ENCODE data around the gene UVSSA.
"Not testable (repeated sequence)": the region's sequence is repeated elsewhere in the genome, so short reads cannot be mapped to it uniquely, and the experiment has no call there.

Gene UVSSA

DNA sequence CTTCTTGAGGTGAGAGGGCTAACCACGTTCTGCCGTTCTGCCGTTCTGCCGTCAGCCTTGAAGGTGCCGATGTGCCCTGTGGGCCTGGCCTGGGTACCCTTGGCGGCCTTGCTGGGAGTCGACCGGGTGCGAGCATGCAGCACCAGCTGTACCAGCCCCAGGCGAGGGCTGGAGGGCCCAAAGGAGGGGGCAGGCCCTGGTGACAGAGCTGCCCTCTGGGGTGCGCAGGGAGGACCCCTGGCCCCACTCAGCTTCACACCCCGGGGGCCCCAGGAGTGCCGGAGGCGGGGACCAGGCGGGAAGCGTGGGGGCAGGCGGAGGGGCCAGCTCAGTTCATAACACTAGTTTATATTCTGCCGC, 22.1 kb downstream of the UVSSA start:
- peaks cover 4% of the 10 kb centered on the region for H3K4me1 ChIP-seq (ENCODE audit: insufficient read depth, insufficient read length)
- H3K36me3 ChIP-seq (ENCODE audit: insufficient read depth, insufficient read length, low read length) = peaks cover 73% of the 10 kb centered on the region
- H3K4me3 ChIP-seq (ENCODE audit: insufficient read length, low read depth) = no peak overlapping the region
- H3K9me3 ChIP-seq (ENCODE audit: insufficient read depth, low read length) = no peaks in the 10 kb centered on the region
- H3K9ac ChIP-seq (ENCODE audit: insufficient read length, low read depth) = no peak overlapping the region
- DNase-seq (ENCODE audit: low read depth, low spot score) = no peak
- H3K27me3 ChIP-seq (ENCODE audit: insufficient read depth, insufficient read length) = no peaks in the 10 kb centered on the region
- no peak for TF ChIP-seq ZNF274 (IDR thresholded peaks at IDR 0.05; ENCODE audit: low read depth, low read length)
- no peak for TF ChIP-seq YY1 (IDR thresholded peaks at IDR 0.05; ENCODE audit: insufficient read depth, insufficient read length)
- no peak for TF ChIP-seq SUZ12 (IDR thresholded peaks at IDR 0.05; ENCODE audit: extremely low read depth, insufficient read depth, insufficient read length)

DNA sequence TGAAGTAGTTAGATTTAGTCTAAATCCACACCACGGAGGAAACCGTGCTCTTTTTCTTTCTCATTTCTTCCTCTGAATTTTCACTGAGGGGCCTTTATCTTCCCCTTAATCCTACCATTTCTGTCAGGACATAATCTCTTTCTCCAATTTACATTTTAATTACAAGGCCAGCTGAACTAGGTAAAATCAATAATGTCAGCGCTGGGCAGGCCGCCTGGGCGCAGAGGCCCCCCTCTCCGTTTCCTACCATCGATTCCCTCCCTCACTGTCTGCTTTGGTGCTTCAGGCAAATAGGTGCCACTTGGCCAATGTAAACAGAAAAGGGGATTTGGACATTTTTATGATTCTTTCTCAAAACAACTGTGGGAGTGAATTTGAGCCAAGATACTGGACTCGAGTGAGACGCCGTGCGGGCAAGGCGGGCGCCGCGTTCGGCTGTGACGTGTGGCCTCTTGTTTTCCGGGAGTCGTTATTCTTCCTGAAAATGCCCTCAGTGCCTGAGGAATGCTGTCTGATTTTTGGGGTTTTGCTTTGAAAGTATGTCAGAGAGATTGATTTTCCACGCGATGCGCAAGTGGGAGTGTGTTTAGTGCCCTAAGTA, 22.6 kb downstream of the UVSSA start:
- Histone ChIP-seq H3K27me3 (ENCODE audit: insufficient read depth, insufficient read length) (no peaks in the 10 kb centered on the region), H3K9me3 (ENCODE audit: insufficient read depth, low read length) (no peaks in the 10 kb centered on the region), H3K36me3 (ENCODE audit: insufficient read depth, insufficient read length, low read length) (peaks cover 72% of the 10 kb centered on the region), H3K4me1 (ENCODE audit: insufficient read depth, insufficient read length) (peaks cover 4% of the 10 kb centered on the region), H3K4me3 (ENCODE audit: insufficient read length, low read depth) (no peak overlapping the region), H3K9ac (ENCODE audit: insufficient read length, low read depth) (no peak overlapping the region)
- TF ChIP-seq ZNF274 (IDR thresholded peaks at IDR 0.05; ENCODE audit: low read depth, low read length) = no peak
- TF ChIP-seq YY1 (IDR thresholded peaks at IDR 0.05; ENCODE audit: insufficient read depth, insufficient read length) = no peak
- no peak for TF ChIP-seq SUZ12 (IDR thresholded peaks at IDR 0.05; ENCODE audit: extremely low read depth, insufficient read depth, insufficient read length)
- no peak for DNase-seq (ENCODE audit: low read depth, low spot score)

DNA sequence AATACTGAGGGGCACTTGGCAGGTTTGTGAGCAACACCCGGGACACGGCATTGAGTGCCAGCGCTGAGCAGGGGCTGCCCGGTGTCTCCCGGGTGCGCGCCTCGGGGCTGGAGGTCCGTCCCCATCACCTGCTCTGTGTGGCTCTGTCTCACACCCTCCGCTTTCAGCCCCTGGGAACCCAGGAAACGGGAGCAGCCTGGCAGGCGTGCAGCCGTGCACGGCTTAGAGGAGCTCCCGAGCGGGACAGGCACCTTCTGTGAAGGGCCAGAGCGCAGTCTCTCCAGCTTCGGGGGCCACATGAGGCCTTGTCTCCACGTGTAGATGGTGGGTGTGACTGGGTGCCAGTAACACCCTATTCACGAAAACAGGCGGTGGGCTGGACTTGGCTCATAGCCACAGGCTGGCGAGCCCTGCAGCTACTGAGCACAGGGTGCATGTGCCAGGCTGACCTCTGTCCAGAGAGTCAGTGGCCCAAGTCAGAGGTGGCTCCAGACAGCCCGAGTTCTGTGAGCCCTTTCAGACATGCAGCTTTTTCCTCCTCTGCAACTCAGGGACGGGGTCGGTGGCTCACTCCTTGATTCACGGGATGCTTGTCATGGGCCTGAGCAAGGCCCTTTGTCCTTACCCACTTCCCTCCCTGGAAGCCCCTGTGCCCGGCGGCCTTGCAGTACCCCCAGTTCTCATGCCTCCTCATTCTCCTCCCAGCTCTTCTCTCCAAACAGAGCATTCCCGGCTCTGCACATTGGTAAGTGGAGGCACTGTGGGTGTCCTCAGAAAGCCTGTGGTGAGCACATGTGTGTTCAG, 23.5 kb downstream of the UVSSA start:
- H3K9ac ChIP-seq (ENCODE audit: insufficient read length, low read depth) = no peak overlapping the region
- TF ChIP-seq ZNF274 (IDR thresholded peaks at IDR 0.05; ENCODE audit: low read depth, low read length) (no peak), YY1 (IDR thresholded peaks at IDR 0.05; ENCODE audit: insufficient read depth, insufficient read length) (no peak), SUZ12 (IDR thresholded peaks at IDR 0.05; ENCODE audit: extremely low read depth, insufficient read depth, insufficient read length) (no peak)
- peaks cover 75% of the 10 kb centered on the region for H3K36me3 ChIP-seq (ENCODE audit: insufficient read depth, insufficient read length, low read length)
- no peaks in the 10 kb centered on the region for H3K9me3 ChIP-seq (ENCODE audit: insufficient read depth, low read length)
- H3K27me3 ChIP-seq (ENCODE audit: insufficient read depth, insufficient read length) = no peaks in the 10 kb centered on the region
- H3K4me1 ChIP-seq (ENCODE audit: insufficient read depth, insufficient read length) = peaks cover 4% of the 10 kb centered on the region
- H3K4me3 ChIP-seq (ENCODE audit: insufficient read length, low read depth) = no peak overlapping the region
- no peak for DNase-seq (ENCODE audit: low read depth, low spot score)

DNA sequence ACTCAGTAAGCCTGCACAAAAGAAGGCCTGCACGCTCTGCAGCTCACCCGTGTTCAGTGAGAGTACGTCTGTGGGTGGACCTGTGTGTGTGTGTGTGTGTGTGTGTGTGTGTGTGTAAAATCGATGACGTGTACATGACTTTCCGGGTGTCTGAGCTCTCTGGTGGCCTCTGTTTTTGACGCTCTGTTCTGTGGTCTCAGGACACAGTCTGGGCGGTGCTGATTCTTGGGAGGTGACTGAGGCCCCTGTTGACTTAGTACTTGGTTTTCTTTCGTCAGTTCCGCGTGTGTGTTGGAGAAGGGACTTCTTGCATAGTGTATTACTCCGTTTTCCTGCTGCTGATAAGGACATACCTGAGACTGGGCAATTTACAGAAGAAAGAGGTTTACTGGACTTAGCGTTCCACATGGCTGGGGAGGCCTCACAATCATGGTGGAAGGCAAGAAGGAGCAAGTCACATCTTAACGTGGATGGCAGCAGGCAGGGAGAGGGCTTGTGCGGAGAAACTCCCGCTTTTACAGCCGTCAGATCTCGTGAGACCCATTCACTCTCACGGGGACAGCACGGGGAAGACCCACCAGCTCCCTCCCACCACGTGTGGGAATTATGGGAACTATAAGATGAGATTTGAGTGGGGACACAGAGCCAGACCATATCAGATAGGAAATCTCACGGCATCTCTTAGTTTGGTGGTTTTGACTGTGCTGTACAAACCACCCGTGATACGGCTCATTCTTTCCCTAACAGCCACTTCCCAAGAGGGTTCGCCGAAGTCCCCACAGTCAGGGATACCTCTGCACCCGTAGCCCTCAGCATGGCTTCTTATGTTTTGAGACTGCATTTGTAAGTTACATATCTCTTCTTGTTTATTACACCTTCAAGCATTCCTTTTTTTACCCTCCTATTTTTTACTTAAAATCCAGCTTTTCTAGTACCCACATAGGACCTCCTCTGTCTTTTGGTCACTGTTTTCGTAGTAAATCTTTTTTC, 24.5 kb downstream of the UVSSA start:
- Histone ChIP-seq H3K4me3 (ENCODE audit: insufficient read length, low read depth) (no peak overlapping the region), H3K9ac (ENCODE audit: insufficient read length, low read depth) (no peak overlapping the region), H3K27me3 (ENCODE audit: insufficient read depth, insufficient read length) (no peaks in the 10 kb centered on the region), H3K36me3 (ENCODE audit: insufficient read depth, insufficient read length, low read length) (peaks cover 72% of the 10 kb centered on the region), H3K9me3 (ENCODE audit: insufficient read depth, low read length) (no peaks in the 10 kb centered on the region), H3K4me1 (ENCODE audit: insufficient read depth, insufficient read length) (peaks cover 4% of the 10 kb centered on the region)
- no peak for DNase-seq (ENCODE audit: low read depth, low spot score)
- TF ChIP-seq YY1 (IDR thresholded peaks at IDR 0.05; ENCODE audit: insufficient read depth, insufficient read length) (no peak), ZNF274 (IDR thresholded peaks at IDR 0.05; ENCODE audit: low read depth, low read length) (no peak), SUZ12 (IDR thresholded peaks at IDR 0.05; ENCODE audit: extremely low read depth, insufficient read depth, insufficient read length) (no peak)

DNA sequence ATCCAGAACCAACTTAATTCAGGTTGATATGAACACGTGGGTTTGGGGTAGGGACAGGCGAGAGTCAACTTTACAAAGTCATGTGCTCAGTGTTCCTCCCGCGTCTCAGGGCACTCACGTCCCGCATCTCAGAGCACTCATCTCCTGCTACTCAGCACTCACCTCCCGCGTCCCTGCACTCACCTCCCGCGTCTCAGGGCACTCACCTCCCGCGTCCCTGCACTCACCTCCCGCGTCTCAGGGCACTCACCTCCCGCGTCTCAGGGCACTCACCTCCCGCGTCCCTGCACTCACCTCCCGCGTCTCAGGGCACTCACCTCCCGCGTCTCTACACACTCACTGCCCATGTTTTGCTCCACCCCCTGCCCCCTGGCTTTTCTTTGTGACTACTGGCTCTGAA, 25.6 kb downstream of the UVSSA start:
- DNase-seq (ENCODE audit: low read depth, low spot score); H3K9ac ChIP-seq (ENCODE audit: insufficient read length, low read depth); H3K4me1 ChIP-seq (ENCODE audit: insufficient read depth, insufficient read length); H3K27me3 ChIP-seq (ENCODE audit: insufficient read depth, insufficient read length); H3K9me3 ChIP-seq (ENCODE audit: insufficient read depth, low read length); H3K4me3 ChIP-seq (ENCODE audit: insufficient read length, low read depth): not testable (repeated sequence)
- peaks cover 71% of the 10 kb centered on the region for H3K36me3 ChIP-seq (ENCODE audit: insufficient read depth, insufficient read length, low read length)

DNA sequence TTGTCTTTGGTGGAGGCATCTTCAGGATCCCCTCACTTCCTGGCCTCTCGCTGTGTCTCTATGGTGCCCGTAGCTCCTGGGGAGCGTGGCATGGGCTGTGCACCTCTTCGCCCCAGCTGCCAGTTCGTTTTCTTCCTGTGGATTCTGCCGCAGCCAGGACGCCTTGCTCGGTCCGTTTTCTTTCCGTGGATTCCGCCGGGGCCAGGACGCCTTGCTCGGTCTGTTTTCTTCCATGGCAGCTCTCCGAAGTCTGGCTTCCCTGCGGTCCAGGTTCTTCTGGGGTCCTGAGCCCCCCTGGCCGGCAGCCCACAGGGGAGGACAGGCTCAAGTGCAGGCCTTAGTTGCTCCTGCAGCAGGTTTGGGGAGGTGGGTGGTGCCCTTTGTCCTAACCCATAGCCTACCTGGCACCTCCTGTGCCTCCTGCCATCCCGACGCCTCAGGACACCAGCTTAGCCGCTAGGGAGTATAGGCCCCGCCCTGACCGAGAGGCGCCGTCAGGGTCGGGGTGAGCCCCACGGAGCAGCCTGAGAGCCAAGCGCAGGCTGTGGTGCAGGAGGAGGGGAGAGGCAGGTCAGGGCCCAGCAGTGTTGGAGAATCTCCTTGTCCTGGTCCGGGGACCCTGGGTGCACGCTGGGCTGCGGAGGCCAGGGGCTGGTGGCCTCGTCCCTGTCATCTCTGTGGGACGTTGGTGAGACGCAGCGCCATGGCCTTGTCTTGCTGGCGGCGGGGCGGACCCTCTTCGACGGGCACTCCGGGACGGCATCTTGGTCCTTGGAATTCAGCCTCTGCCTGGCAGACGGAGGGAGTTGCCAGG, 27.1 kb downstream of the UVSSA start:
- Histone ChIP-seq H3K4me1 (ENCODE audit: insufficient read depth, insufficient read length) (no peaks in the 10 kb centered on the region), H3K9me3 (ENCODE audit: insufficient read depth, low read length) (no peaks in the 10 kb centered on the region), H3K4me3 (ENCODE audit: insufficient read length, low read depth) (no peak overlapping the region), H3K27me3 (ENCODE audit: insufficient read depth, insufficient read length) (no peaks in the 10 kb centered on the region), H3K36me3 (ENCODE audit: insufficient read depth, insufficient read length, low read length) (peaks cover 66% of the 10 kb centered on the region), H3K9ac (ENCODE audit: insufficient read length, low read depth) (no peak overlapping the region)
- DNase-seq (ENCODE audit: low read depth, low spot score) = no peak
- TF ChIP-seq SUZ12 (IDR thresholded peaks at IDR 0.05; ENCODE audit: extremely low read depth, insufficient read depth, insufficient read length) = no peak
- no peak for TF ChIP-seq YY1 (IDR thresholded peaks at IDR 0.05; ENCODE audit: insufficient read depth, insufficient read length)
- TF ChIP-seq ZNF274 (IDR thresholded peaks at IDR 0.05; ENCODE audit: low read depth, low read length) = no peak

Data from NT2/D1 (cell line).